ENCODE results near the gene TP53TG5. TPM values are rescaled to one million over a fixed set of nuclear protein-coding genes. Genes with fewer than 3 reads are reported as not detected.

Gene TP53TG5
- total RNA-seq, 1 donor from 2014 or later = not detected

DNA sequence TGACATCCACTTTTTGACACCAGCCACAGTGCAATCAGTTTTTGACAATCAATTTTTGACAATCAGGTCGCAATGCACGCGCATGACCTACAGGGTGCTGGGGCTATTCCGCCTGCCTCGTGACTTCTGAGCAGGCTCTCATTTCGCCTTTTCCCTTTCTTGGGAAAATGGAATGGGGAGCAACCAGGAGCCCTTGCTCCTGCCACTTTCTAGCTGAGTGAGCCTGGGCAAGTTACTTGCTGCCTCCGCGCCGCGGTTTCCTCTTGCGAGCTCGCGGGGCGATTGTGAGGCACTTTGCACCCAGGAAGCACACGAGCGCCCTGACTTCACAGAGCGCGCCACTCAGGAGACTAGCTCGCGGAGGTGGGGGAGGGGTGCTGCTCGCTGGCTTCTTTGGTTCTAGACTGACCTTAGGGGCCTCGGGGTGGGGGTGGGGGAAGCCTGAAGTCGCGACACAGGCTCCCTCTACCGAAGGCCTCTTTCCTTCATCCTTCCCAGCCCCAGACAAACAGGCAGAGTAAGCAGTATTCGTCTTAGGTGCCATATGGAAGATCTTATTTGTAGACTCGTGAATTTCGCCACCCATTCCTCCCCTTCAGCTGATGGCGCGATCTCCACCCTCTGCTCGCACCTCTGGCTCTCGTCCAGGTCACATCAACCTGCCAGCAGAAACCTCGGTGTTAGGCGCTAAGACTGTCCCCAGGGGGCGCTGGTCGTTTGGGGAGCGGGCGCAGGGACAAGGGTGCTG lies 4.6 kb downstream of the TP53TG5 start:
- Mint-ChIP-seq H3K27ac (ENCODE audit: unreplicated experiment) (no peak overlapping the region), H3K27me3 (ENCODE audit: low read depth, unreplicated experiment) (no peaks in the 10 kb centered on the region), H3K36me3 (ENCODE audit: low read depth, unreplicated experiment) (peaks cover 13% of the 10 kb centered on the region), H3K4me3 (ENCODE audit: unreplicated experiment) (peak overlapping the region; percentile 77), H3K4me1 (ENCODE audit: low read depth, unreplicated experiment) (no peaks in the 10 kb centered on the region), H3K9me3 (ENCODE audit: unreplicated experiment) (no peaks in the 10 kb centered on the region)
- no peaks in the 10 kb centered on the region for H3K27me3 ChIP-seq (ENCODE audit: insufficient read depth, low read length)
- H3K27ac ChIP-seq (ENCODE audit: low read depth, low read length) = no peak overlapping the region
- no peaks in the 10 kb centered on the region for H3K79me2 ChIP-seq (ENCODE audit: insufficient read depth, low read length)
- FAIRE-seq (no peak), DNase-seq (ENCODE audit: low read depth) (peak; percentile 29)
- peaks cover 1% of the 10 kb centered on the region for H3K36me3 ChIP-seq (ENCODE audit: insufficient read depth, low read length)
- H3K9ac ChIP-seq (ENCODE audit: low read length) = peak overlapping the region; percentile 46
- TF ChIP-seq, protein P1, sequence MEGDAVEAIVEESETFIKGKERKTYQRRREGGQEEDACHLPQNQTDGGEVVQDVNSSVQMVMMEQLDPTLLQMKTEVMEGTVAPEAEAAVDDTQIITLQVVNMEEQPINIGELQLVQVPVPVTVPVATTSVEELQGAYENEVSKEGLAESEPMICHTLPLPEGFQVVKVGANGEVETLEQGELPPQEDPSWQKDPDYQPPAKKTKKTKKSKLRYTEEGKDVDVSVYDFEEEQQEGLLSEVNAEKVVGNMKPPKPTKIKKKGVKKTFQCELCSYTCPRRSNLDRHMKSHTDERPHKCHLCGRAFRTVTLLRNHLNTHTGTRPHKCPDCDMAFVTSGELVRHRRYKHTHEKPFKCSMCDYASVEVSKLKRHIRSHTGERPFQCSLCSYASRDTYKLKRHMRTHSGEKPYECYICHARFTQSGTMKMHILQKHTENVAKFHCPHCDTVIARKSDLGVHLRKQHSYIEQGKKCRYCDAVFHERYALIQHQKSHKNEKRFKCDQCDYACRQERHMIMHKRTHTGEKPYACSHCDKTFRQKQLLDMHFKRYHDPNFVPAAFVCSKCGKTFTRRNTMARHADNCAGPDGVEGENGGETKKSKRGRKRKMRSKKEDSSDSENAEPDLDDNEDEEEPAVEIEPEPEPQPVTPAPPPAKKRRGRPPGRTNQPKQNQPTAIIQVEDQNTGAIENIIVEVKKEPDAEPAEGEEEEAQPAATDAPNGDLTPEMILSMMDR (IDR thresholded peaks at IDR 0.05; ENCODE audit: insufficient read depth, low read depth, low read length) = peak; percentile 65
- TF ChIP-seq EZH2 (IDR thresholded peaks at IDR 0.05; ENCODE audit: insufficient read depth, low read length) = no peak
- H4K20me1 ChIP-seq (ENCODE audit: insufficient read depth, low read length) = peaks cover 12% of the 10 kb centered on the region
- peaks cover 10% of the 10 kb centered on the region for H3K4me1 ChIP-seq (ENCODE audit: insufficient read depth, low read length)
- peak overlapping the region; percentile 67 for H2AFZ ChIP-seq (ENCODE audit: low read depth, low read length)
- peak overlapping the region; percentile 43 for H3K4me3 ChIP-seq (ENCODE audit: insufficient read depth, low read depth, low read length)
- no peaks in the 10 kb centered on the region for H3K9me3 ChIP-seq (ENCODE audit: insufficient read depth, low read depth, low read length)
- H3K4me2 ChIP-seq (ENCODE audit: low read length) = peak overlapping the region; percentile 84

DNA sequence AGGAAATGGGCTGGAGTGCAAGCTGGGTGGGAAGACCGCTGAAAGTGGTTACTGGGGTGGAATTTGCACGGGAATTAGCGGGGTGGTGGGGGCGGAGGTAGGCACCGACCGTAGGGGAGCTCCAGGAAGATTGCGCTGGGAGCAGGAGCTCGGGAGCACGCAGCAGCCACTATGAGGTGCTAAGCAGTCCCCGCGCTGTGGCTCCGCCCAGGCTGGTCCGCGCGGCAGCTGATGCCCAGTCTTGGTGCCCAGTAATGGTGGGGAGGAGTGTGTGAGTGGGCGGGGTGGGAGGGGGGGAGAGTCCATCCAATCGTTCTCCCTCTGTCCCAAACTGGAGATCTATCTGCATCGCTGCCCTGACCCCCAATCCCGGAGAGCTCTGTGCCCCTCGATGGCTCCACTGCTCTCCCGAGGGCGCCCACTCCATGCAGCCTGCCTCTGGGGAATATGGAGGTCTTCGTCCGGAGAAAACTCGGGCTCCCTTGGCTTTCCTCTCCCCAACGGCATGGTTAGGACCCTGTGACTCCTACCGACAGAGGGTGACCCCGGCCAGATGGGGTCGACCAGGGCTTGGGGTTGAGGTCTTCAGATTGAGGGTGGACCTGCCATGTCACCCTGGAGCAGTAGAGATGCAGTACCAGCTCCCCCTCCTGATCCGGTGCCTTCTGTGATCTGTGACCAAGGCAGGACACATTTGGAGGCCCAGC lies 5.3 kb downstream of the TP53TG5 start:
- Mint-ChIP-seq H3K9me3 (ENCODE audit: unreplicated experiment) (no peaks in the 10 kb centered on the region), H3K27me3 (ENCODE audit: low read depth, unreplicated experiment) (no peaks in the 10 kb centered on the region), H3K4me1 (ENCODE audit: low read depth, unreplicated experiment) (peaks cover 1% of the 10 kb centered on the region), H3K36me3 (ENCODE audit: low read depth, unreplicated experiment) (peaks cover 13% of the 10 kb centered on the region), H3K27ac (ENCODE audit: unreplicated experiment) (no peak overlapping the region), H3K4me3 (ENCODE audit: unreplicated experiment) (no peak overlapping the region)
- Histone ChIP-seq H3K9me3 (ENCODE audit: insufficient read depth, low read depth, low read length) (no peaks in the 10 kb centered on the region), H3K4me2 (ENCODE audit: low read length) (peak overlapping the region; percentile 84), H3K9ac (ENCODE audit: low read length) (no peak overlapping the region), H3K79me2 (ENCODE audit: insufficient read depth, low read length) (no peaks in the 10 kb centered on the region), H3K4me3 (ENCODE audit: insufficient read depth, low read depth, low read length) (peak overlapping the region; percentile 43), H2AFZ (ENCODE audit: low read depth, low read length) (peak overlapping the region; percentile 67), H3K27ac (ENCODE audit: low read depth, low read length) (no peak overlapping the region), H3K27me3 (ENCODE audit: insufficient read depth, low read length) (no peaks in the 10 kb centered on the region), H3K36me3 (ENCODE audit: insufficient read depth, low read length) (peaks cover 4% of the 10 kb centered on the region), H4K20me1 (ENCODE audit: insufficient read depth, low read length) (peaks cover 12% of the 10 kb centered on the region), H3K4me1 (ENCODE audit: insufficient read depth, low read length) (peaks cover 10% of the 10 kb centered on the region)
- TF ChIP-seq EZH2 (IDR thresholded peaks at IDR 0.05; ENCODE audit: insufficient read depth, low read length) = no peak
- TF ChIP-seq, protein P1 (IDR thresholded peaks at IDR 0.05; ENCODE audit: insufficient read depth, low read depth, low read length) = no peak
- DNase-seq (ENCODE audit: low read depth) (no peak), FAIRE-seq (no peak)
